Mucosa of rectum (tissue), 2 donors: ENCODE data around the gene RASGRP3.

ENCODE experiments used
- H3K27ac ChIP-seq, 2 donors: one replicate each; pipeline ENCODE4 v1.7.0; 2013; ENCODE audit warnings: inconsistent platforms in 2 of 2, low read depth in 2 of 2, low read length in 2 of 2
- H3K27me3 ChIP-seq, 2 donors: one replicate each; pipeline ENCODE4 v1.7.0; 2013; ENCODE audit warnings: low read length in 2 of 2; ENCODE audit not compliant: control insufficient read depth in 2 of 2, insufficient read depth in 2 of 2
- H3K36me3 ChIP-seq, 2 donors: one replicate each; pipeline ENCODE4 v1.7.0; 2013; ENCODE audit warnings: low read length in 2 of 2; ENCODE audit not compliant: control insufficient read depth in 2 of 2, insufficient read depth in 2 of 2
- H3K4me1 ChIP-seq, 2 donors: one replicate each; pipeline ENCODE4 v1.7.0; 2013; ENCODE audit warnings: low read length in 2 of 2, mild to moderate bottlenecking in 1 of 2; ENCODE audit not compliant: control insufficient read depth in 2 of 2, insufficient read depth in 2 of 2
- H3K4me3 ChIP-seq, 2 donors: one replicate each; pipeline ENCODE4 v1.7.0; 2013; ENCODE audit warnings: low read length in 2 of 2
- H3K9ac ChIP-seq, 2 donors: one replicate each; pipeline ENCODE4 v1.7.0; 2013; ENCODE audit warnings: low read length in 2 of 2, low read depth in 1 of 2, mild to moderate bottlenecking in 1 of 2
- H3K9me3 ChIP-seq, 2 donors: one replicate each; pipeline ENCODE4 v1.7.0; 2013; ENCODE audit warnings: low read length in 2 of 2; ENCODE audit not compliant: control insufficient read depth in 2 of 2
- donor health status: healthy.
- donor health status: Normal muscosa, but diverticular disease.

The RASGRP3 gene

GRCh38 chr2:33606622-33607021 is 130.2 kb downstream of the RASGRP3 start:
- Histone ChIP-seq H3K27ac (no peak overlapping the region), H3K4me3 (no peak overlapping the region), H3K27me3 (no peaks in the 10 kb centered on the region), H3K4me1 (no peaks in the 10 kb centered on the region), H3K9ac (no peak overlapping the region), H3K9me3 (no peaks in the 10 kb centered on the region), H3K36me3 (no peaks in the 10 kb centered on the region)

DNA sequence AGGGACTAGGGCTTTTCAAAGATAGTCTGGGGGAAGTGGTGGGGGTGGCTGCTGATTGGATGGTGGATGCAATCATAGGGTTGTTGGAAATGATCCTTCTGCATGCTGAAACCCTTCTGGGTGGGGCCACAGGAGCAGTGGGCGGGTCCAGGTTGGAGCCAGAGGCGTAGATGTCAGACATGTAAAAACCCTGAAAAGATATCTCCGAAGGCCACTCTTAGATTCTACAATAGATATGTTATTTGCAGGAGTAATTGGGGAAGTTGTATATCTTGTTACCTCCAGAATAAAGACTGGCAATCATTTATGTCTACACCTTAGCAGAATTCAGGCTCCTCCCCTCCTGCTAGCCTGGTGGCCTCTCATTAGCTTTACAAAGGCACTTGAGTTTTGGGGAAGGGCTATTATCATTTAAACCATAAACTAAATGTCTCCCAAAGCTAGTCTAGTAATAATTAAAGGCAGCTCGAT is 130.8 kb downstream of the RASGRP3 start:
- Histone ChIP-seq H3K9ac (no peak overlapping the region), H3K4me1 (no peaks in the 10 kb centered on the region), H3K27ac (no peak overlapping the region), H3K4me3 (no peak overlapping the region), H3K9me3 (no peaks in the 10 kb centered on the region), H3K27me3 (no peaks in the 10 kb centered on the region), H3K36me3 (no peaks in the 10 kb centered on the region)

DNA sequence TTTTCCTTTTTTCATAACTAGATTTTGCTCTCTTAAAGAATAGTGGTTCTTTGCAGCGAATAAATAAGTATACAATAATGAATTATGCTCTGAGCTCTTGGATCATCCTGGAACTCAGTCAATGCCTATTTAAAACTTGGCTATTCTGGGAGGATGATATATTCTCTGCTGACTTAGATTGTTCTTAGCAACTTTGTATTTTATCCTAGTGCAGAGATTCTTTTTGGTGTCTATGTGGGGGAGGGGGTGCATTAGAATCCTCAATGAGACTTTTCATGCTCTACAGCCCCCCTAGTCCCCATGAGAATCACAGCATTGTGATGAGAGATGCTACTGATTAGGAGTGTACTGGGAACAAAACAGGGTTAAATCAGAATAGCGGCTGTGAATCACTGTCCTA is 131.5 kb downstream of the RASGRP3 start:
- Histone ChIP-seq H3K36me3 (no peaks in the 10 kb centered on the region), H3K27ac (no peak overlapping the region), H3K9me3 (no peaks in the 10 kb centered on the region), H3K4me1 (no peaks in the 10 kb centered on the region), H3K4me3 (no peak overlapping the region), H3K9ac (no peak overlapping the region), H3K27me3 (no peaks in the 10 kb centered on the region)

DNA sequence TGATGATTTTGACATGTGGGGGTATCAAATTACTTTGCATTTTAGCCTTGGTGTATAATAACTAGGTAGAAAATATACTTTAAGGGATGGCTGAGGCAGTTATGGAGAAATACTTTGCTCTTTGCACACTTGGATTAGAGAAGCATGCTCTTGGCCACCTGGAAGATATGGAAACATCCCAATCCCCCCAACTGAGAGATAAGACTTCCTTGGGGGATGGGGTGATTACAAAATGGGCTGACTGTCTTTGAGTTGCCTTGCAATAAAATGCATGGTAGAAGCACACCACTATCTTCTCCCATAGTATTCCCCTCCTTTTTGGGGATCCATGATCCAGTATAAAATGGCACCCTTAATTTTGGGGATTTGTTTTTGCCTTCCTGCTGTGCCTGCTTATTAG is 137.7 kb downstream of the RASGRP3 start:
- H3K27ac ChIP-seq: no peak overlapping the region
- no peaks in the 10 kb centered on the region for H3K36me3 ChIP-seq
- H3K9ac ChIP-seq: no peak overlapping the region
- no peaks in the 10 kb centered on the region for H3K4me1 ChIP-seq
- H3K4me3 ChIP-seq: no peak overlapping the region
- no peaks in the 10 kb centered on the region for H3K27me3 ChIP-seq
- peaks cover 0 to 6% of the 10 kb centered on the region in 2 donors for H3K9me3 ChIP-seq
